CD14-positive monocyte (primary cell): Measurements from ENCODE around the gene PPP6R3. TPM values are rescaled to one million over a fixed set of nuclear protein-coding genes. Genes with fewer than 3 reads are reported as not detected.

Experiments
- DNase-seq, 3 donors: peaks; one replicate each; pipeline ENCODE4 v3.0.0-alpha.2; 2011 to 2022
- H2AFZ ChIP-seq: 2 replicates; pipeline ENCODE4 v1.6.0; 2012; ENCODE audit warnings: mild to moderate bottlenecking, low read depth, low read length, inconsistent platforms; ENCODE audit not compliant: insufficient read depth, poor library complexity, severe bottlenecking
- H3K27ac ChIP-seq, 2 donors: 1 replicate in 1 of 2; 2 replicates in 1 of 2; pipeline ENCODE4 v1.5.1; 2012 to 2013; ENCODE audit warnings: low read length in 2 of 2, control low read depth in 1 of 2, inconsistent platforms in 1 of 2, low read depth in 1 of 2, mild to moderate bottlenecking in 1 of 2
- H3K27me3 ChIP-seq, 2 donors: one replicate each; pipeline versions ENCODE4 v1.6.0 to v1.6.1; 2011 to 2013; ENCODE audit warnings: low read length in 2 of 2; ENCODE audit not compliant: control insufficient read depth in 2 of 2, insufficient read depth in 2 of 2
- H3K36me3 ChIP-seq, 2 donors: replicated peaks in 1 of 2; 1 replicate in 1 of 2; 2 replicates in 1 of 2; pipeline versions ENCODE4 v1.5.1 to v1.6.1; 2012 to 2013; ENCODE audit warnings: low read length in 2 of 2, control low read depth in 1 of 2, inconsistent platforms in 1 of 2, mild to moderate bottlenecking in 1 of 2; ENCODE audit not compliant: insufficient read depth in 2 of 2, control insufficient read depth in 1 of 2
- H3K4me1 ChIP-seq, 2 donors: 1 replicate in 1 of 2; 2 replicates in 1 of 2; pipeline versions ENCODE4 v1.5.1 to v1.6.1; 2012 to 2013; ENCODE audit warnings: low read length in 2 of 2, control low read depth in 1 of 2, inconsistent platforms in 1 of 2, mild to moderate bottlenecking in 1 of 2, moderate library complexity in 1 of 2; ENCODE audit not compliant: insufficient read depth in 2 of 2, control insufficient read depth in 1 of 2
- H3K4me2 ChIP-seq: replicated peaks from 2 replicates; pipeline ENCODE3; 2012; ENCODE audit warnings: low read length, moderate library complexity, mild to moderate bottlenecking; ENCODE audit not compliant: poor library complexity, severe bottlenecking; ENCODE audit errors: extremely low read depth
- H3K4me3 ChIP-seq, 3 experiments: fragments of 200-600 bp in 1 of 3; sonication (generic) in 1 of 3; replicated peaks in 1 of 3; 1 replicate in 2 of 3; 2 replicates in 1 of 3; pipeline ENCODE4 v1.5.1; 2011 to 2013; ENCODE audit warnings: low read length in 3 of 3, mild to moderate bottlenecking in 3 of 3, control low read depth in 2 of 3, low read depth in 2 of 3, inconsistent platforms in 1 of 3, moderate library complexity in 1 of 3
- H3K79me2 ChIP-seq: 2 replicates; pipeline ENCODE4 v1.6.0; 2012; ENCODE audit warnings: mild to moderate bottlenecking, control low read depth, inconsistent platforms, low read length, moderate library complexity; ENCODE audit not compliant: insufficient read depth
- H3K9ac ChIP-seq: 2 replicates; pipeline ENCODE4 v1.6.0; 2017; ENCODE audit warnings: low read length, mild to moderate bottlenecking; ENCODE audit not compliant: insufficient read depth, poor library complexity, severe bottlenecking
- H3K9me3 ChIP-seq, 2 donors: replicated peaks in 1 of 2; 1 replicate in 1 of 2; 2 replicates in 1 of 2; pipeline versions ENCODE4 v1.5.1 to v1.6.1; 2012 to 2013; ENCODE audit warnings: low read length in 2 of 2, control low read depth in 1 of 2; ENCODE audit not compliant: control insufficient read depth in 1 of 2, insufficient read depth in 1 of 2
- H4K20me1 ChIP-seq: 2 replicates; pipeline ENCODE4 v1.6.0; 2012; ENCODE audit warnings: mild to moderate bottlenecking, low read length, control low read depth, moderate library complexity; ENCODE audit not compliant: insufficient read depth
- H3K27ac Mint-ChIP-seq, 7 donors: one replicate each; pipeline ENCODE4 v1.8.0; 2020; ENCODE audit warnings: mild to moderate bottlenecking in 7 of 7, mixed read lengths in 7 of 7, moderate library complexity in 6 of 7, inconsistent platforms in 2 of 7
- H3K27me3 Mint-ChIP-seq, 3 donors: one replicate each; pipeline ENCODE4 v1.8.0; 2021 to 2022; ENCODE audit warnings: low read depth in 3 of 3, mild to moderate bottlenecking in 3 of 3, mixed read lengths in 3 of 3, moderate library complexity in 3 of 3, inconsistent platforms in 1 of 3
- H3K36me3 Mint-ChIP-seq, 2 donors: one replicate each; pipeline ENCODE4 v1.8.0; 2020; ENCODE audit warnings: mixed read lengths in 2 of 2, inconsistent platforms in 1 of 2, mild to moderate bottlenecking in 1 of 2
- H3K4me1 Mint-ChIP-seq: one replicate; pipeline ENCODE4 v1.8.0; 2020; ENCODE audit warnings: mild to moderate bottlenecking, mixed read lengths
- H3K4me3 Mint-ChIP-seq, 2 donors: one replicate each; pipeline ENCODE4 v1.8.0; 2020; ENCODE audit warnings: mild to moderate bottlenecking in 2 of 2, mixed read lengths in 2 of 2, moderate library complexity in 1 of 2
- H3K9me3 Mint-ChIP-seq, 7 donors: one replicate each; pipeline ENCODE4 v1.8.0; 2020 to 2022; ENCODE audit warnings: mixed read lengths in 7 of 7, mild to moderate bottlenecking in 6 of 7, moderate library complexity in 6 of 7, inconsistent platforms in 2 of 7
- WGBS: methylation state at CpG from one replicate; pipeline ENCODE4 v1.1.5; 2013; ENCODE audit warnings: missing lambda C conversion rate; ENCODE audit not compliant: insufficient coverage; 5-methylcytosine and 5-hydroxymethylcytosine counted together
- intact Hi-C, 2 donors: fragments of 100-400 bp; cut with micrococcal nuclease; formaldehyde crosslinking; loops; one replicate each; pipeline versions ENCODE4 v1.15.0 to v1.15.1; 2023
- polyA plus RNA-seq, 3 donors: library from polyadenylated mRNA; depleted of rRNA in 1 of 3; unstranded in 2 of 3; stranded (reverse) in 1 of 3; fragments of 300-500 nt in 2 of 3; fragments of >200 nt in 1 of 3; fragmentation: Illumina TruSeq in 2 of 3; gene quantifications; 1 replicate in 2 of 3; 2 replicates in 1 of 3; pipeline ENCODE4 v1.2.3, GENCODE V29; 2012 to 2021
- TF ChIP-seq, protein P1 (sequence below): fragments of 200-600 bp; IDR thresholded peaks from one replicate; pipeline ENCODE4 v1.8.0; 2022; ENCODE audit warnings: antibody characterized with exemption, mild to moderate bottlenecking

Gene PPP6R3
- polyA plus RNA-seq, 3 donors, result 22.9 to 39.4 (median 38.1) TPM

- Histone ChIP-seq H3K79me2 (peaks cover 99% of the 10 kb centered on the region), H3K4me1 (peaks cover 49 to 66% of the 10 kb centered on the region in 2 donors), H3K27me3 (no peaks in the 10 kb centered on the region), H3K4me3 (no peak overlapping the region), H3K9ac (no peak overlapping the region), H3K27ac (peak overlapping the region in 1 of 2 donors; percentile 51), H3K9me3 (no peaks in the 10 kb centered on the region), H3K4me2 (no peak overlapping the region), H4K20me1 (peaks cover 100% of the 10 kb centered on the region), H2AFZ (no peak overlapping the region), H3K36me3 (peaks cover 0 to 9% of the 10 kb centered on the region in 2 donors)
- peaks cover 8 to 25% of the 10 kb centered on the region in 2 donors for H3K36me3 Mint-ChIP-seq
- TF ChIP-seq, protein P1, sequence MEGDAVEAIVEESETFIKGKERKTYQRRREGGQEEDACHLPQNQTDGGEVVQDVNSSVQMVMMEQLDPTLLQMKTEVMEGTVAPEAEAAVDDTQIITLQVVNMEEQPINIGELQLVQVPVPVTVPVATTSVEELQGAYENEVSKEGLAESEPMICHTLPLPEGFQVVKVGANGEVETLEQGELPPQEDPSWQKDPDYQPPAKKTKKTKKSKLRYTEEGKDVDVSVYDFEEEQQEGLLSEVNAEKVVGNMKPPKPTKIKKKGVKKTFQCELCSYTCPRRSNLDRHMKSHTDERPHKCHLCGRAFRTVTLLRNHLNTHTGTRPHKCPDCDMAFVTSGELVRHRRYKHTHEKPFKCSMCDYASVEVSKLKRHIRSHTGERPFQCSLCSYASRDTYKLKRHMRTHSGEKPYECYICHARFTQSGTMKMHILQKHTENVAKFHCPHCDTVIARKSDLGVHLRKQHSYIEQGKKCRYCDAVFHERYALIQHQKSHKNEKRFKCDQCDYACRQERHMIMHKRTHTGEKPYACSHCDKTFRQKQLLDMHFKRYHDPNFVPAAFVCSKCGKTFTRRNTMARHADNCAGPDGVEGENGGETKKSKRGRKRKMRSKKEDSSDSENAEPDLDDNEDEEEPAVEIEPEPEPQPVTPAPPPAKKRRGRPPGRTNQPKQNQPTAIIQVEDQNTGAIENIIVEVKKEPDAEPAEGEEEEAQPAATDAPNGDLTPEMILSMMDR, result no peak
- no peaks in the 10 kb centered on the region for H3K9me3 Mint-ChIP-seq
- peaks cover 87% of the 10 kb centered on the region for H3K4me1 Mint-ChIP-seq
- intact Hi-C loops, result no loop called here
- DNase-seq, result no peak
- H3K4me3 Mint-ChIP-seq, result no peak overlapping the region
- H3K27ac Mint-ChIP-seq, result peak overlapping the region in 3 of 7 donors; percentile 1 to 66 (median 22)
- H3K27me3 Mint-ChIP-seq, result no peaks in the 10 kb centered on the region
- 29% methylated on average over 1 of the region's 3 CpGs for WGBS
Observed at GRCh38 chr11:68468217-68468828, 7.8 kb downstream of the PPP6R3 start.

GRCh38 chr11:68469122-68469521 is 8.6 kb downstream of the PPP6R3 start:
- H3K27ac ChIP-seq, result no peak overlapping the region
- peaks cover 99% of the 10 kb centered on the region for H3K79me2 ChIP-seq
- no peak overlapping the region for H3K4me3 Mint-ChIP-seq
- intact Hi-C loops, result no loop called here
- TF ChIP-seq, protein P1, result no peak
- peaks cover 84% of the 10 kb centered on the region for H3K4me1 Mint-ChIP-seq
- WGBS, result no CpG with 5 or more reads among the region's 2 CpGs
- H3K27me3 Mint-ChIP-seq, result no peaks in the 10 kb centered on the region
- no peak overlapping the region for H3K4me3 ChIP-seq
- H3K27me3 ChIP-seq, result no peaks in the 10 kb centered on the region
- peaks cover 8 to 25% of the 10 kb centered on the region in 2 donors for H3K36me3 Mint-ChIP-seq
- no peak for DNase-seq
- H3K27ac Mint-ChIP-seq, result peak overlapping the region in 1 of 7 donors; percentile 7
- H3K4me1 ChIP-seq, result peaks cover 49 to 58% of the 10 kb centered on the region in 2 donors
- H3K4me2 ChIP-seq, result no peak overlapping the region
- no peak overlapping the region for H3K9ac ChIP-seq
- H3K36me3 ChIP-seq, result peaks cover 0 to 9% of the 10 kb centered on the region in 2 donors
- H4K20me1 ChIP-seq, result peaks cover 100% of the 10 kb centered on the region
- no peaks in the 10 kb centered on the region for H3K9me3 Mint-ChIP-seq
- no peaks in the 10 kb centered on the region for H3K9me3 ChIP-seq
- no peak overlapping the region for H2AFZ ChIP-seq
